A549 (cell line): ENCODE data around the gene ZDBF2. TPM values are rescaled to one million over a fixed set of nuclear protein-coding genes. Genes with fewer than 3 reads are reported as not detected.

ENCODE experiments used
- ATAC-seq, 2 experiments: fragments of 200-7000 bp in 1 of 2; fragments of >200 bp in 1 of 2; cut with Nextera tagmentation in 1 of 2; cut with Tn5 transposase in 1 of 2; 3 replicates each; pipeline versions ENCODE4 v1.8.0 to v1.9.1; 2018 to 2020; ENCODE audit warnings: mild to moderate bottlenecking in 1 of 2, moderate library complexity in 1 of 2
- CTCF ChIA-PET: fragments of 300-600 bp; sonication (Branson Sonifier 250); formaldehyde crosslinking; extraction: SDS; loops from one replicate; lab custom pipeline; 2021; ENCODE audit warnings: antibody characterized with exemption, inconsistent platforms; lab: Yijun Ruan, JAX
- POLR2A ChIA-PET: fragments of 350-600 bp; formaldehyde crosslinking; extraction: SDS; loops from one replicate; lab custom pipeline; 2021; ENCODE audit warnings: antibody characterized with exemption, inconsistent platforms; lab: Yijun Ruan, JAX
- DNase-seq, 2 experiments: peaks; one replicate each; pipeline versions ENCODE4 v3.0.0 to v3.0.0-alpha.2; 2011 to 2016; ENCODE audit warnings: low read depth in 1 of 2, low spot score in 1 of 2
- FAIRE-seq: peaks from 2 replicates; lab custom pipeline; 2011; peaks lifted over from hg19 to GRCh38; lab: Jason Lieb, UNC
- H3K27ac ChIP-seq, 2 experiments: fragments of >200 bp; sonication (Bioruptor Twin); formaldehyde crosslinking; 3 replicates each; pipeline ENCODE4 v1.5.1; 2016 to 2017
- H3K4me1 ChIP-seq: fragments of >200 bp; sonication (Bioruptor Twin); formaldehyde crosslinking; 3 replicates; pipeline ENCODE4 v1.6.1; 2016
- H3K4me2 ChIP-seq: fragments of >200 bp; sonication (Bioruptor Twin); formaldehyde crosslinking; 3 replicates; pipeline ENCODE4 v1.6.1; 2016
- H3K4me3 ChIP-seq: fragments of >200 bp; sonication (Bioruptor Twin); formaldehyde crosslinking; 3 replicates; pipeline ENCODE4 v1.5.1; 2016
- H3K9me3 ChIP-seq: fragments of >200 bp; sonication (Bioruptor Twin); formaldehyde crosslinking; 3 replicates; pipeline ENCODE4 v1.6.1; 2016
- ATOH8 ChIP-seq: fragments of 250-450 bp; sonication (Bioruptor Pico); IDR thresholded peaks from 2 replicates; pipeline ENCODE4 v1.5.0; 2020; ENCODE audit warnings: low read depth, mild to moderate bottlenecking, moderate library complexity
- BHLHE40 ChIP-seq: IDR thresholded peaks from 2 replicates; pipeline ENCODE4 v1.6.1; 2012; ENCODE audit warnings: low read depth, low read length, inconsistent platforms
- CBX2 ChIP-seq: fragments of 200-600 bp; sonication (generic); IDR thresholded peaks from 2 replicates; pipeline ENCODE4 v1.6.1; 2016; ENCODE audit warnings: low read depth, mild to moderate bottlenecking, borderline replicate concordance
- CEBPB ChIP-seq, 2 experiments: fragments of >200 bp in 1 of 2; sonication (Bioruptor Twin) in 1 of 2; formaldehyde crosslinking in 1 of 2; IDR thresholded peaks; 2 replicates each; pipeline ENCODE4 v1.6.1; 2012 to 2016
- CHD4 ChIP-seq: fragments of 200-600 bp; sonication (generic); IDR thresholded peaks from 2 replicates; pipeline ENCODE4 v1.6.1; 2016; ENCODE audit warnings: antibody characterized with exemption, mild to moderate bottlenecking, borderline replicate concordance
- E2F6 ChIP-seq: IDR thresholded peaks from 2 replicates; pipeline ENCODE4 v1.6.1; 2012; ENCODE audit warnings: low read depth, borderline replicate concordance
- EP300 ChIP-seq, 2 experiments: fragments of >200 bp; sonication (Bioruptor Twin); formaldehyde crosslinking; IDR thresholded peaks; 2 replicates in 1 of 2; 3 replicates in 1 of 2; pipeline ENCODE4 v1.6.1; 2016 to 2017
- FOXS1 ChIP-seq: fragments of 250-450 bp; sonication (Bioruptor Pico); IDR thresholded peaks from 2 replicates; pipeline ENCODE4 v1.5.0; 2020; ENCODE audit warnings: mild to moderate bottlenecking, moderate library complexity
- GATA3 ChIP-seq: IDR thresholded peaks from 2 replicates; pipeline ENCODE4 v1.6.1; 2012; ENCODE audit warnings: borderline replicate concordance
- HES2 ChIP-seq: fragments of >200 bp; sonication (Bioruptor Twin); formaldehyde crosslinking; IDR thresholded peaks from 2 replicates; pipeline ENCODE4 v1.6.1; 2016
- HEYL ChIP-seq: fragments of 250-450 bp; sonication (Bioruptor Pico); IDR thresholded peaks from 2 replicates; pipeline ENCODE4 v1.8.0; 2021; ENCODE audit warnings: mild to moderate bottlenecking, moderate library complexity
- HOXB13 ChIP-seq: fragments of 250-450 bp; sonication (Bioruptor Pico); IDR thresholded peaks from 2 replicates; pipeline ENCODE4 v1.5.0; 2020; ENCODE audit warnings: low read depth, mild to moderate bottlenecking, moderate library complexity
- HOXB5 ChIP-seq: fragments of 250-450 bp; sonication (Bioruptor Pico); IDR thresholded peaks from 2 replicates; pipeline ENCODE4 v1.5.0; 2020; ENCODE audit warnings: mild to moderate bottlenecking, moderate library complexity
- JUNB ChIP-seq: fragments of >200 bp; sonication (Bioruptor Twin); formaldehyde crosslinking; IDR thresholded peaks from 2 replicates; pipeline ENCODE4 v1.6.1; 2016
- KDM1A ChIP-seq: fragments of 200-600 bp; sonication (generic); IDR thresholded peaks from 2 replicates; pipeline ENCODE4 v1.6.1; 2016; ENCODE audit warnings: low read depth, mild to moderate bottlenecking
- MAFK ChIP-seq: fragments of 450-650 bp; IDR thresholded peaks from 2 replicates; pipeline ENCODE4 v1.6.1; 2014; ENCODE audit not compliant: partially characterized antibody
- MAX ChIP-seq: IDR thresholded peaks from 2 replicates; pipeline ENCODE4 v1.6.1; 2012
- NPAS2 ChIP-seq: fragments of 250-450 bp; sonication (Bioruptor Pico); IDR thresholded peaks from 2 replicates; pipeline ENCODE4 v1.8.0; 2022; ENCODE audit warnings: mild to moderate bottlenecking, moderate library complexity, borderline replicate concordance
- PBX3 ChIP-seq: IDR thresholded peaks from 2 replicates; pipeline ENCODE4 v1.6.1; 2012
- PHF8 ChIP-seq: fragments of 200-600 bp; sonication (generic); IDR thresholded peaks from 2 replicates; pipeline ENCODE4 v1.6.1; 2016; ENCODE audit warnings: low read depth, mild to moderate bottlenecking, antibody characterized with exemption, moderate library complexity, borderline replicate concordance
- RAD21 ChIP-seq, 2 experiments: fragments of >200 bp in 1 of 2; sonication (Bioruptor Twin) in 1 of 2; formaldehyde crosslinking in 1 of 2; IDR thresholded peaks in 1 of 2; conservative IDR thresholded peaks in 1 of 2; 2 replicates in 1 of 2; 3 replicates in 1 of 2; pipeline ENCODE4 v1.6.1; 2012 to 2018; ENCODE audit warnings: inconsistent platforms in 1 of 2
- RARB ChIP-seq: fragments of 250-450 bp; sonication (Bioruptor Pico); IDR thresholded peaks from 2 replicates; pipeline ENCODE4 v1.8.0; 2021; ENCODE audit warnings: mild to moderate bottlenecking, moderate library complexity
- REST ChIP-seq: fragments of 200-600 bp; sonication (generic); IDR thresholded peaks from 2 replicates; pipeline ENCODE4 v1.6.1; 2016; ENCODE audit warnings: antibody characterized with exemption, mild to moderate bottlenecking, moderate library complexity
- RFX5 ChIP-seq: fragments of 450-650 bp; IDR thresholded peaks from 2 replicates; pipeline ENCODE4 v1.7.1; 2014; ENCODE audit warnings: antibody characterized with exemption, mild to moderate bottlenecking, moderate library complexity
- RNF2 ChIP-seq: fragments of 200-600 bp; sonication (generic); IDR thresholded peaks from 2 replicates; pipeline ENCODE4 v1.6.1; 2016; ENCODE audit warnings: low read depth, mild to moderate bottlenecking, antibody characterized with exemption, moderate library complexity, borderline replicate concordance
- SMC3 ChIP-seq: fragments of >200 bp; sonication (Bioruptor Twin); formaldehyde crosslinking; IDR thresholded peaks from 3 replicates; pipeline ENCODE4 v1.6.1; 2018; ENCODE audit warnings: inconsistent platforms
- ZNF302 ChIP-seq: fragments of 250-450 bp; sonication (Bioruptor Pico); IDR thresholded peaks from 2 replicates; pipeline ENCODE4 v1.9.0; 2021; ENCODE audit warnings: inconsistent platforms, mild to moderate bottlenecking, moderate library complexity
- WGBS: methylation state at CpG from one replicate; pipeline ENCODE4 v1.1.6; 2017; ENCODE audit errors: missing lambda C conversion rate; 5-methylcytosine and 5-hydroxymethylcytosine counted together
- polyA plus RNA-seq, 4 experiments: library from polyadenylated mRNA; depleted of rRNA in 3 of 4; stranded (reverse); fragments of >200 nt; fragmentation: RNase III in 1 of 4; extraction: RNeasy Plus Mini Kit Qiagen cat#74134 plus additional on column Dnase treatment in 1 of 4; gene quantifications; 2 replicates in 3 of 4; 3 replicates in 1 of 4; pipeline ENCODE4 v1.2.3, GENCODE V29; 2011 to 2017

The ZDBF2 gene
- polyA plus RNA-seq, 2 of the 4 experiments (the other 2 are of a cell fraction) = 1.5 to 8.4 TPM

- H3K9me3 ChIP-seq = peaks cover 19% of the 10 kb centered on the region
- H3K4me1 ChIP-seq = no peaks in the 10 kb centered on the region
- ChIA-PET CTCF (interaction anchor here (1.0 kb wide), 1 partner anchor 11 kb away, joined by 3 read pairs; no protein-coding TSS in a partner anchor), POLR2A (no interaction called here)
- no peak overlapping the region for H3K4me3 ChIP-seq
- ATAC-seq (0 out of 6 replicates have a peak, but pooled peaks of 1 of the 2 experiments have one; percentile 12), FAIRE-seq (no peak), DNase-seq (no peak)
- H3K27ac ChIP-seq = no peak overlapping the region
- TF ChIP-seq JUNB = no peak
- no peak for TF ChIP-seq CBX2
- no peak for TF ChIP-seq ATOH8
- TF ChIP-seq MAX = no peak
- no peak for TF ChIP-seq EP300 (IDR thresholded peaks at IDR 0.05)
- no peak for TF ChIP-seq RAD21 (conservative IDR thresholded peaks at IDR 0.05 in 1 of 2, IDR thresholded peaks at IDR 0.05 in 1 of 2)
- no peak for TF ChIP-seq CEBPB (IDR thresholded peaks at IDR 0.05)
- no peak for TF ChIP-seq HOXB13 (CRISPR knock-in tag)
- TF ChIP-seq PBX3 = no peak
- no peak for TF ChIP-seq SMC3
- WGBS = 58% methylated on average over 7 of the region's 7 CpGs
- H3K4me2 ChIP-seq = no peak overlapping the region
Measured at GRCh38 chr2:206232287-206233035, 42.0 kb upstream of the ZDBF2 start.

- ATAC-seq (no peak), FAIRE-seq (no peak), DNase-seq (no peak)
- no peaks in the 10 kb centered on the region for H3K4me1 ChIP-seq
- no peak overlapping the region for H3K4me3 ChIP-seq
- peaks cover 25% of the 10 kb centered on the region for H3K9me3 ChIP-seq
- POLR2A ChIA-PET = no interaction called here
- CTCF ChIA-PET = interaction anchor here (0.8 kb wide), 1 partner anchor 10 kb away, joined by 3 read pairs; no protein-coding TSS in a partner anchor
- no peak overlapping the region for H3K4me2 ChIP-seq
- no peak overlapping the region for H3K27ac ChIP-seq
- TF ChIP-seq E2F6 = no peak
- TF ChIP-seq MAFK = peak; percentile 30
- TF ChIP-seq RNF2 = no peak
- no peak for TF ChIP-seq CHD4
- TF ChIP-seq NPAS2 (CRISPR knock-in tag) = no peak
- no peak for TF ChIP-seq HES2
Measured at GRCh38 chr2:206239157-206239556, 35.3 kb upstream of the ZDBF2 start.

- POLR2A ChIA-PET = no interaction called here
- TF ChIP-seq ZNF302 (CRISPR knock-in tag) = no peak
- no peak for TF ChIP-seq RFX5
- no peak for TF ChIP-seq MAX
- TF ChIP-seq RARB (CRISPR knock-in tag) = no peak
- no peak for TF ChIP-seq BHLHE40
- TF ChIP-seq RNF2 = no peak
- no peak for TF ChIP-seq HOXB5
- TF ChIP-seq PHF8 = no peak
- TF ChIP-seq HEYL = no peak
- no peak for TF ChIP-seq GATA3
- no peak for TF ChIP-seq KDM1A
- TF ChIP-seq FOXS1 (CRISPR knock-in tag) = no peak
- no peak for TF ChIP-seq REST
- no peak for TF ChIP-seq NPAS2 (CRISPR knock-in tag)
Measured at GRCh38 chr2:206240327-206240726, 34.1 kb upstream of the ZDBF2 start.

More at GRCh38 chr2:206240327-206240726, 34.1 kb upstream of the ZDBF2 start:
- CTCF ChIA-PET = no interaction called here
- no peaks in the 10 kb centered on the region for H3K4me1 ChIP-seq
- H3K4me3 ChIP-seq = no peak overlapping the region
- ATAC-seq (no peak; a peak in 1 of 6 replicates), FAIRE-seq (no peak), DNase-seq (no peak)
- 13% methylated on average over 3 of the region's 3 CpGs for WGBS
- no peak overlapping the region for H3K4me2 ChIP-seq
- H3K27ac ChIP-seq = no peak overlapping the region
- H3K9me3 ChIP-seq = peaks cover 21% of the 10 kb centered on the region
